Epithelial cell of esophagus (primary cell): ENCODE data around the gene KMT2A.
A peak's percentile ranks its signal among the peaks of the same experiment; 100 is the strongest.
"Not testable (repeated sequence)": the region's sequence is repeated elsewhere in the genome, so short reads cannot be mapped to it uniquely, and the experiment has no call there.

ENCODE experiments used
- DNase-seq: peaks from one replicate; pipeline ENCODE4 v3.0.0; 2010; ENCODE audit warnings: low read depth
- H3K4me3 ChIP-seq: 2 replicates; pipeline ENCODE4 v1.5.1; 2011; ENCODE audit warnings: mild to moderate bottlenecking, low read length, control low read depth
- TF ChIP-seq, protein P1 (sequence below): IDR thresholded peaks from 2 replicates; pipeline ENCODE4 v1.5.1; 2011; ENCODE audit warnings: low read depth, mild to moderate bottlenecking, low read length, control low read depth, inconsistent platforms; ENCODE audit not compliant: insufficient read depth; ENCODE audit errors: missing control alignments

Gene KMT2A

DNA sequence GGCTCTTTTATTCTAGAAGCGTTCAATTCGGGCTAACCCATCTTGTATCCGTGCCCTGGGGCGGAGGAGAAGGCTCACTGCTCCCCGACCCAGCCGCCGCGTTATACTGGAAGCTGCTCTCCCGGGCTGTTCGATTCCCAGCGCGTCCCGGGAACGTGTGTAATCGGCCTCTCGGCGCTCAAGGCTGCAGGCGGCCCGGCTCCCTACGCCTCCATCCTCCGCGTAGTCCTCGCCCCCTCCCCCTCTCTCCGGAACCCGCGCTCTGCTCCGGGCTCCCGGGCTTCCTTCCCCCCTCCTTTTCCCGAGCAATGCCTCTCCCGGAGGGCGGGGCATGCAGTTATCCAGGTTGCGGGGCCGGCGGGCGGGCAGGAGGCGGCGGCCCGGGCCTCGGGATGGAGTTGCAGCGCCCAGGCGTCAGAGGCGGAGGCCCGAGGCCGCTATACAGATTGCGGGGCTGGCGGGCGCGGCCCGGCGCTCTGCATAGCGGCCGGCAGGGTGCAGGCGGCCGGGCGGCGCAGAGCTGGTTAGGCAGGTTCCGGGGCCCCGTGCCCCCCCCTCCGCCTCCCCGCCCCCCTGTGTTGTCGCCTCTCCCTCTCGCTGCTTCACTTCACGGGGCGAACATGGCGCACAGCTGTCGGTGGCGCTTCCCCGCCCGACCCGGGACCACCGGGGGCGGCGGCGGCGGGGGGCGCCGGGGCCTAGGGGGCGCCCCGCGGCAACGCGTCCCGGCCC lies at the start of gene KMT2A:
Gene KMT2A (plus strand): TSS at position 600 of the 732 bp plus-strand sequence. CDS start 21 bp downstream, at position 621.
- peak; percentile 98 for DNase-seq
- TF ChIP-seq, protein P1, sequence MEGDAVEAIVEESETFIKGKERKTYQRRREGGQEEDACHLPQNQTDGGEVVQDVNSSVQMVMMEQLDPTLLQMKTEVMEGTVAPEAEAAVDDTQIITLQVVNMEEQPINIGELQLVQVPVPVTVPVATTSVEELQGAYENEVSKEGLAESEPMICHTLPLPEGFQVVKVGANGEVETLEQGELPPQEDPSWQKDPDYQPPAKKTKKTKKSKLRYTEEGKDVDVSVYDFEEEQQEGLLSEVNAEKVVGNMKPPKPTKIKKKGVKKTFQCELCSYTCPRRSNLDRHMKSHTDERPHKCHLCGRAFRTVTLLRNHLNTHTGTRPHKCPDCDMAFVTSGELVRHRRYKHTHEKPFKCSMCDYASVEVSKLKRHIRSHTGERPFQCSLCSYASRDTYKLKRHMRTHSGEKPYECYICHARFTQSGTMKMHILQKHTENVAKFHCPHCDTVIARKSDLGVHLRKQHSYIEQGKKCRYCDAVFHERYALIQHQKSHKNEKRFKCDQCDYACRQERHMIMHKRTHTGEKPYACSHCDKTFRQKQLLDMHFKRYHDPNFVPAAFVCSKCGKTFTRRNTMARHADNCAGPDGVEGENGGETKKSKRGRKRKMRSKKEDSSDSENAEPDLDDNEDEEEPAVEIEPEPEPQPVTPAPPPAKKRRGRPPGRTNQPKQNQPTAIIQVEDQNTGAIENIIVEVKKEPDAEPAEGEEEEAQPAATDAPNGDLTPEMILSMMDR, result no peak
- peak within 1 kb of the TSS; percentile 78 for H3K4me3 ChIP-seq

DNA sequence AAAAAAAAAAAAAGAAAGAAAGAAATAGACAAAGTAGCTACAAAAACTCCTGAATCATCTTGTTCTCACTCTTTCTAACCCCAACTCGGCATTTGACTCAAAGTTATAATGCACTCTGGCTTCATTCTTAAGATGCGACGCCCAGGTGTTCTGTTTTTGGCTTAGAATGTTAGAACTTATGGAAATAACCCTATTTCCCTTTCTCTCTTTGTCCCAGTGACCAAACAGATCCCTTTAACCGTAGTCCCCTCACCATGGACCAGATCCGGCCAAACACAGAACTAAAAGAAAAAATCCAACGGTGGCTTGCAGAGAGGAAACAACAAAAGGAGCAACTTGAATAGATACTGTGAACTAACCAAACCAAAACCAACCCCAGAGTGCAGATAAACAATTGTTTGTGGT lies 40.2 kb upstream of the KMT2A start:
- DNase-seq, result no peak
- TF ChIP-seq, protein P1, result no peak
- no peak overlapping the region for H3K4me3 ChIP-seq

DNA sequence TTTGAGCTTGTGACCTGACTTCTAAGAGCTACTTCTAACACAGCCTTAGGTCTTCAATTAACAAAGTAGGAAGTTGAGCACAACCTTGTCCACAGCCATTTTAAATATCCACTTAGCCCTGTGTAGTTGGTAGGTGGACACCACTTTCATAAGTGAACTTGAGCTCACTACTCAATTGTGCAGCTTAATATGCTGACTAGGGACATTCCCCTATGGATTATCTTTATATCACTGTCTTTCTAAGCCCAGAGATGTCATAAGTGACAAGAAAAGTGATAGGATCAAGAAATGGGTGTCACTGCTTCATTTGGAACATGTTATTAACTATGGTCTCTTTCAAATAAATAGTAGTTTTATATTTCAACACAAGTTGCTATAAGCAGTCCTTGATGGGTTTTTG lies 38.8 kb upstream of the KMT2A start:
- TF ChIP-seq, protein P1, result no peak
- H3K4me3 ChIP-seq, result no peak overlapping the region
- no peak for DNase-seq

DNA sequence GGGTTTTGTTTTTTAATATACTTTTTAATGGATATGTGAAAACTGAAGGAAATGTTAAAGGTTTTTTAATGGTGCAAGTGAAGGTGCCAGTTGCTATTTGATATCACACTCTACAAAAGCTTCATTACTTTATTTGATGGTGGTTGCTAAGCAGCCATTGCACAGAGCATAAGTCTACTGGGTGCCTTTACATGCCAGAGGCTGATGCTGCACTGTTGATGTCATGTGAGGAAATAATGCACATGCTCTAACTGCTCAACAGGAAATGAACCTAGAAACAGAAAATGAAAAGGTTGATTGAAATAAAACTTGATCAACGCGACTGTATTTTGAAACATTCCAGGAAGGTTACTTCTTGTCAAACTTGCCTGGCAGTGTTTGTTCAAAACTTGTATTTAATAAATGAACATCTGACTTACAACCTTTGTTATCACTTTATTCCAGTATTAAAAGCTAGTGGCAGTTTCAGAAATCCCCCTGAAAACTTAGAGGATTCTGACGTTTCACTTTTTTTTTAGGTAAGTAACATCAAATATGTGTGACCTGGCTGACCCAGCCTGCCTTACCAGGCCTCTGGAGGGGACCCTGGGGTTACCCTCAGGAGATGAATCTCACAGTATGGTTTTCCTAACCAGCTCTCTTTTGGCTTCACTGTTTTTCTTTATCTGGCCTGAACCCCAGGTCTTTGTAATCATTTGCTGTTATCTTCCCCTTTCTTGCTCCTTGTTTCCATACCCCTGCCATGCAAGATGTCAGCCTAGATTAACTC lies 37.3 kb upstream of the KMT2A start:
- no peak overlapping the region for H3K4me3 ChIP-seq
- TF ChIP-seq, protein P1, result no peak
- DNase-seq, result peak; percentile 51

DNA sequence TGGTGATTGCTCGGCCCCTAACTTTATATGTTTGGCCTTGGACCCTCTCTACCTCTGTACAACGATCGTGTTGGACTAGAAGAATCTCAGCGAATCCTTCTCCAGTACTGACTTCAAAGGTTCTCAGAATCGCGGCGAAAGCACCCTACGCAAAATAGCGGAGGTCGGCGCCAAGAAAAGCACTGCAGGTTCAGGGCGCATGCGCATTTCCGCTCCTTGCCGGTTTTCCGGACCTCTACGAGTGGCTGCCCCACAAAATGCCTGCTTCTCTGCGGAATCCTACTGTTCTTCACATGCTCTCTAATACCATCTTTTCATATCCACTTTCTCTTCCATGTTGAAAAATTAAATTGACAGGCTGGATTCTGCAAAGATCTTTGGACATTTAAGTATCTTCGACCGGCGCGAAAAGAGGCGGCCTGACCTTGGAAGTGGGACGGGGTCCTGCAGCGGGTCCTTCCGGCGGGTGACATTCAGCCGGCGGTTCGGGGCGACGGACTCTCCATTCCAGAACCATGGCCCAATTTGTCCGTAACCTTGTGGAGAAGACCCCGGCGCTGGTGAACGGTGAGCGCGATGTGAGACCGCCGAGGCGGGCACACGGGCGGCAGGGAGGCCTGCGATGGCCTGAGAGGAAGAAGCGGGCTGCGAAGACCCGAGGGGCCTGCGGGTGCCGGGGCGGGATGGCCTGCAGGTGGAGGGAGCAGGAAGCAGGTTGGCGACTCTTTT lies 35.0 kb upstream of the KMT2A start, which contains the start of gene ATP5MG:
Gene ATP5MG (plus strand): TSS at position 456 of the 729 bp plus-strand sequence. CDS start 60 bp downstream, at position 516.
- peak; percentile 85 for DNase-seq
- TF ChIP-seq, protein P1, result no peak
- H3K4me3 ChIP-seq, result peak within 1 kb of the TSS; percentile 93

DNA sequence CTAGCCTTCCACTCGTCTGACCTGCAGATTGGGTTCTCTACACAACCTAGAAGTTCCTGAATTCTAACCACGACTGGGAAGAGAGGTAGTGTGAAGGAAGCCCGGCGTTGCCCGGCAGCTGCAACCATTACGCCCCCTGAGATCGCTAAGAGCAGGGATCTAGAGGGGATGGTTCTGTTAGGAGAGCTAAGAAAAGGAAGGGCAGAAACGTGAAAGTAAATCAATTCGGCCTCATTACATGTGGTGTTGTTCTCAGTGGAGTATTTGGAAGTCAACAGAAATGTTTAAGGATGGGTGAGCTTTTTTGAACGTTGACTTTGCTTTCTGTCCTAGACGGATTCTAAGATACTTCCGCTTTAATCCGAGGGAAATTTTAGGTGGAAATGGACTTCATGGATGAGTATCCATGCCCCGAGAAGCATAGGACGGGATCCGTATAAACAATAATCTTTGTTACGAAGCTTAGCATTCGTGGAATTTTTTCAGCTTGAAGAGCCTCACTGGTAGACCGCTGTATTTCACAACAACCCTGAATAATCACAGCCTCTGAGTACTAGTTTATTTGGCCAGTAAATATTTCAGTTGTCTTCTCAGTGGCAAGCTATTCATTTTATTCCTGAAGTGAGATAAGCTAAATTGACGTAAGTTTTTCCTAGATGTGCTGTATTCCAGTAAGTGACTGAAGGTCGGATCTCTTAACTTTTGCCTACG lies 34.3 kb upstream of the KMT2A start:
- DNase-seq, result peak; percentile 74
- H3K4me3 ChIP-seq, result peak overlapping the region; percentile 93
- TF ChIP-seq, protein P1, result no peak

GRCh38 chr11:118402594-118402993 lies 33.7 kb upstream of the KMT2A start:
- peak overlapping the region; percentile 93 for H3K4me3 ChIP-seq

More at GRCh38 chr11:118402594-118402993, 33.7 kb upstream of the KMT2A start:
- not testable (repeated sequence) for DNase-seq
